SU-DHL-6 (cell line): ENCODE data around the gene ADNP2.

Experiments used
- H2AFZ ChIP-seq: fragments of 200-600 bp; sonication (generic); 2 replicates; pipeline ENCODE4 v1.6.1; 2014; ENCODE audit warnings: low read depth, mild to moderate bottlenecking, moderate library complexity, mixed read lengths, antibody characterized with exemption, low read length; ENCODE audit not compliant: severe bottlenecking
- H3F3A ChIP-seq: fragments of 200-600 bp; shearing (Covaris generic); 2 replicates; pipeline ENCODE4 v1.6.0; 2016; ENCODE audit warnings: antibody characterized with exemption, mild to moderate bottlenecking; ENCODE audit not compliant: insufficient read depth
- H3K27ac ChIP-seq: fragments of 200-600 bp; sonication (generic); 2 replicates; pipeline ENCODE4 v1.5.1; 2016; ENCODE audit warnings: low read depth, mild to moderate bottlenecking, low read length, moderate library complexity, mixed read lengths
- H3K27me3 ChIP-seq: fragments of 200-600 bp; sonication (generic), shearing (Covaris generic); 2 replicates; pipeline ENCODE4 v1.6.0; 2014; ENCODE audit warnings: mild to moderate bottlenecking, low read length
- H3K36me3 ChIP-seq: fragments of 200-600 bp; sonication (generic); 2 replicates; pipeline ENCODE4 v1.6.1; 2014; ENCODE audit warnings: mild to moderate bottlenecking, low read length, mixed read lengths
- H3K4me2 ChIP-seq: fragments of 300-600, 200-600 bp; shearing (Covaris generic), sonication (generic); 2 replicates; pipeline ENCODE4 v1.6.0; 2014; ENCODE audit warnings: low read length, low read depth, mild to moderate bottlenecking; ENCODE audit not compliant: poor library complexity, severe bottlenecking
- H3K4me3 ChIP-seq: fragments of 200-600 bp; sonication (generic); 2 replicates; pipeline ENCODE4 v1.5.1; 2014; ENCODE audit warnings: antibody characterized with exemption, low read length, mild to moderate bottlenecking, mixed read lengths; ENCODE audit not compliant: insufficient read depth, poor library complexity, severe bottlenecking
- H3K79me2 ChIP-seq: fragments of 200-600 bp; sonication (generic); 2 replicates; pipeline ENCODE4 v1.6.1; 2014; ENCODE audit warnings: mild to moderate bottlenecking, low read length, moderate library complexity; ENCODE audit not compliant: insufficient read depth
- H3K9ac ChIP-seq: fragments of 200-600 bp; sonication (generic); 2 replicates; pipeline ENCODE4 v1.7.0; 2014; ENCODE audit warnings: mild to moderate bottlenecking, low read length
- H3K9me2 ChIP-seq: fragments of 200-600 bp; sonication (generic); replicated peaks from 2 replicates; pipeline ENCODE4 v1.6.1; 2014; ENCODE audit warnings: low read length; ENCODE audit not compliant: insufficient read depth
- H3K9me3 ChIP-seq: fragments of 200-600 bp; sonication (generic); 2 replicates; pipeline ENCODE4 v1.6.1; 2014; ENCODE audit warnings: low read length, mixed read lengths; ENCODE audit not compliant: insufficient read depth
- H4K20me1 ChIP-seq: fragments of 200-600 bp; sonication (generic); 2 replicates; pipeline ENCODE4 v1.6.1; 2014; ENCODE audit warnings: low read depth, mild to moderate bottlenecking, antibody characterized with exemption, low read length, moderate library complexity, mixed read lengths
- CTCF ChIP-seq: fragments of 200-600 bp; sonication (generic); IDR thresholded peaks from one replicate; pipeline ENCODE4 v1.5.1; 2017; ENCODE audit warnings: antibody characterized with exemption, mild to moderate bottlenecking, low read length, moderate library complexity; ENCODE audit not compliant: insufficient read depth, poor library complexity, severe bottlenecking
- EZH2phosphoT487 ChIP-seq: fragments of 200-600 bp; sonication (generic), shearing (Covaris generic); conservative IDR thresholded peaks from 2 replicates; pipeline ENCODE4 v1.6.1; 2018; ENCODE audit warnings: mild to moderate bottlenecking, antibody characterized with exemption, low read length, moderate library complexity, mixed read lengths

ADNP2 gene

GRCh38 chr18:80067321-80067720, 41.7 kb upstream of the ADNP2 start:
- no peaks in the 10 kb centered on the region for H4K20me1 ChIP-seq
- TF ChIP-seq CTCF (no peak), EZH2phosphoT487 (no peak)
- H3K4me2 ChIP-seq: no peak overlapping the region
- no peak overlapping the region for H2AFZ ChIP-seq
- peaks cover 6% of the 10 kb centered on the region; the same call in 1 of the 2 replicates for H3K9me3 ChIP-seq
- no peaks in the 10 kb centered on the region for H3K9me2 ChIP-seq
- no peak overlapping the region for H3K4me3 ChIP-seq
- no peaks in the 10 kb centered on the region for H3K79me2 ChIP-seq
- no peak overlapping the region for H3K9ac ChIP-seq
- H3K36me3 ChIP-seq: no peaks in the 10 kb centered on the region
- H3F3A ChIP-seq: no peaks in the 10 kb centered on the region
- H3K27me3 ChIP-seq: no peaks in the 10 kb centered on the region
- H3K27ac ChIP-seq: no peak overlapping the region

- no peaks in the 10 kb centered on the region for H4K20me1 ChIP-seq
- no peak overlapping the region for H3K4me2 ChIP-seq
- no peaks in the 10 kb centered on the region for H3K36me3 ChIP-seq
- no peak overlapping the region for H2AFZ ChIP-seq
- no peaks in the 10 kb centered on the region for H3K9me2 ChIP-seq
- no peaks in the 10 kb centered on the region for H3K79me2 ChIP-seq
- H3F3A ChIP-seq: no peaks in the 10 kb centered on the region
- no peaks in the 10 kb centered on the region for H3K9me3 ChIP-seq
- TF ChIP-seq CTCF: no peak
- TF ChIP-seq EZH2phosphoT487: no peak
- no peaks in the 10 kb centered on the region for H3K27me3 ChIP-seq
- no peak overlapping the region for H3K27ac ChIP-seq
- no peak overlapping the region for H3K9ac ChIP-seq
- H3K4me3 ChIP-seq: no peak overlapping the region
These were observed 41.2 kb upstream of the ADNP2 start for GRCh38 chr18:80067897-80068296.

GRCh38 chr18:80068571-80069272, 40.3 kb upstream of the ADNP2 start:
- TF ChIP-seq EZH2phosphoT487 (no peak), CTCF (no peak)
- no peak overlapping the region for H3K9ac ChIP-seq
- no peak overlapping the region for H3K27ac ChIP-seq
- no peaks in the 10 kb centered on the region for H3K79me2 ChIP-seq
- H3K9me3 ChIP-seq: peaks cover 4% of the 10 kb centered on the region; the same call in 1 of the 2 replicates
- H3K4me2 ChIP-seq: no peak overlapping the region
- no peaks in the 10 kb centered on the region for H3K27me3 ChIP-seq
- H3F3A ChIP-seq: no peaks in the 10 kb centered on the region
- no peaks in the 10 kb centered on the region for H3K9me2 ChIP-seq
- H4K20me1 ChIP-seq: no peaks in the 10 kb centered on the region
- H3K36me3 ChIP-seq: no peaks in the 10 kb centered on the region
- H3K4me3 ChIP-seq: no peak overlapping the region
- H2AFZ ChIP-seq: no peak overlapping the region
